GM12878 (cell line): ENCODE measurements around the gene CHAT. TPM values are rescaled to one million over a fixed set of nuclear protein-coding genes. Genes with fewer than 3 reads are reported as not detected.

Source experiments
- ATAC-seq: fragments of 200-7000 bp; cut with Tn5 transposase; 3 replicates; pipeline ENCODE4 v1.9.1; 2020; ENCODE audit warnings: mild to moderate bottlenecking, moderate library complexity
- BruUV-seq: library from RNA; stranded (reverse); fragments of 400-500 nt; replicated peaks from 2 replicates; lab custom pipeline; 2021; lab: Mats Ljungman, UMichigan
- CTCF ChIA-PET: fragments of 300-600 bp; sonication (Branson Sonifier 250); formaldehyde crosslinking; extraction: SDS; loops from one replicate; lab custom pipeline; 2021; ENCODE audit warnings: inconsistent platforms; lab: Yijun Ruan, JAX
- POLR2A ChIA-PET: fragments of 350-600 bp; formaldehyde crosslinking; extraction: SDS; loops from one replicate; lab custom pipeline; 2021; ENCODE audit warnings: inconsistent platforms; lab: Charles Lee
- RAD21 ChIA-PET: fragments of 300-600 bp; sonication (Branson Sonifier 250); formaldehyde crosslinking; loops from one replicate; lab custom pipeline; 2023; ENCODE audit warnings: antibody characterized with exemption; ENCODE audit not compliant: unreplicated experiment; lab: Charles Lee
- SMC1A ChIA-PET: fragments of 300-600 bp; sonication (Branson Sonifier 250); formaldehyde crosslinking; loops from one replicate; lab custom pipeline; 2023; ENCODE audit not compliant: unreplicated experiment, uncharacterized antibody; lab: Charles Lee
- DNase-seq: peaks from one replicate; pipeline ENCODE4 v3.0.0-alpha.2; 2011; ENCODE audit warnings: low read depth, low spot score
- FAIRE-seq: peaks from 3 replicates; lab custom pipeline; 2011; peaks lifted over from hg19 to GRCh38; lab: Jason Lieb, UNC
- H2AFZ ChIP-seq: 2 replicates; pipeline ENCODE4 v1.6.0; 2011; ENCODE audit warnings: low read depth, low read length, control low read depth; ENCODE audit not compliant: control insufficient read depth
- H3K27ac ChIP-seq: 2 replicates; pipeline ENCODE4 v1.5.1; 2011; ENCODE audit warnings: control low read depth; ENCODE audit not compliant: control insufficient read depth, insufficient read depth
- H3K27me3 ChIP-seq, 2 experiments: replicated peaks in 1 of 2; 2 replicates each; pipeline versions ENCODE4 v1.6.0 to v1.6.1; 2011; ENCODE audit warnings: low read length in 1 of 2; ENCODE audit not compliant: control insufficient read depth in 2 of 2, insufficient read depth in 2 of 2
- H3K36me3 ChIP-seq, 2 experiments: 2 replicates each; pipeline ENCODE4 v1.5.1; 2011; ENCODE audit warnings: low read length in 1 of 2; ENCODE audit not compliant: control insufficient read depth in 2 of 2, insufficient read depth in 2 of 2
- H3K4me1 ChIP-seq: 2 replicates; pipeline ENCODE4 v1.6.1; 2011; ENCODE audit warnings: mild to moderate bottlenecking, low read length, moderate library complexity, mixed read lengths; ENCODE audit not compliant: control insufficient read depth, insufficient read depth
- H3K4me2 ChIP-seq: 2 replicates; pipeline ENCODE4 v1.6.0; 2011; ENCODE audit warnings: control low read depth; ENCODE audit not compliant: control insufficient read depth, insufficient read depth
- H3K4me3 ChIP-seq: fragments of 200-600 bp; sonication (generic); 2 replicates; pipeline ENCODE4 v1.5.1; 2016
- H3K79me2 ChIP-seq: 2 replicates; pipeline ENCODE4 v1.6.0; 2011; ENCODE audit warnings: low read length; ENCODE audit not compliant: control insufficient read depth, insufficient read depth
- H3K9ac ChIP-seq: 2 replicates; pipeline ENCODE4 v1.8.0; 2011; ENCODE audit warnings: low read length, control low read depth, mixed read lengths; ENCODE audit not compliant: control insufficient read depth, insufficient read depth
- H3K9me3 ChIP-seq: replicated peaks from 3 replicates; pipeline ENCODE4 v1.5.1; 2011; ENCODE audit warnings: mild to moderate bottlenecking, low read length; ENCODE audit not compliant: control insufficient read depth, insufficient read depth
- H4K20me1 ChIP-seq: 2 replicates; pipeline ENCODE4 v1.6.0; 2011; ENCODE audit not compliant: control insufficient read depth, insufficient read depth
- BMI1 ChIP-seq: fragments of 450-650 bp; IDR thresholded peaks from 2 replicates; pipeline ENCODE4 v1.6.1; 2016; ENCODE audit warnings: mild to moderate bottlenecking, moderate library complexity, borderline replicate concordance
- CHD2 ChIP-seq: IDR thresholded peaks from 2 replicates; pipeline ENCODE4 v1.6.1; 2011; ENCODE audit warnings: low read depth, low read length, improper control_type of control experiment, borderline replicate concordance
- EP300 ChIP-seq, 2 experiments: fragments of 150-350 bp in 1 of 2; IDR thresholded peaks; 2 replicates each; pipeline ENCODE4 v1.6.1; 2011 to 2012; ENCODE audit warnings: low read depth in 2 of 2, low read length in 2 of 2, borderline replicate concordance in 1 of 2, improper control_type of control experiment in 1 of 2, inconsistent platforms in 1 of 2; ENCODE audit not compliant: control insufficient read depth in 1 of 2
- ESRRA ChIP-seq: IDR thresholded peaks from 2 replicates; pipeline ENCODE4 v1.6.1; 2012; ENCODE audit warnings: mild to moderate bottlenecking, low read length, improper control_type of control experiment
- FOXK2 ChIP-seq: fragments of 450-650 bp; IDR thresholded peaks from 2 replicates; pipeline ENCODE4 v1.6.1; 2017; ENCODE audit warnings: mild to moderate bottlenecking, moderate library complexity
- HCFC1 ChIP-seq: fragments of 150-350 bp; IDR thresholded peaks from 2 replicates; pipeline ENCODE4 v1.6.1; 2014; ENCODE audit warnings: low read length
- IKZF2 ChIP-seq, 2 experiments: fragments of 450-650 bp; IDR thresholded peaks; 2 replicates each; pipeline ENCODE4 v1.6.1; 2017; ENCODE audit warnings: mild to moderate bottlenecking in 2 of 2, moderate library complexity in 2 of 2
- MYB ChIP-seq: fragments of 150-350 bp; IDR thresholded peaks from 2 replicates; pipeline ENCODE4 v1.6.1; 2014; ENCODE audit warnings: mild to moderate bottlenecking, low read depth, low read length, borderline replicate concordance
- PAX8 ChIP-seq: fragments of 450-650 bp; IDR thresholded peaks from 2 replicates; pipeline ENCODE4 v1.6.1; 2017; ENCODE audit warnings: mild to moderate bottlenecking, moderate library complexity
- SREBF1 ChIP-seq: IDR thresholded peaks from 2 replicates; pipeline ENCODE4 v1.6.1; 2012; ENCODE audit warnings: mild to moderate bottlenecking, low read length
- WGBS: methylation state at CpG from one replicate; pipeline ENCODE4 v1.1.6; 2016; ENCODE audit warnings: low lambda C conversion rate; ENCODE audit not compliant: insufficient replicate concordance, insufficient coverage; ENCODE audit errors: missing lambda C conversion rate; 5-methylcytosine and 5-hydroxymethylcytosine counted together
- in situ Hi-C: fragments of 300-500 bp; cut with MboI; formaldehyde crosslinking; loops from 9 replicates; pipeline ENCODE4 v1.14.3; 2018; ENCODE audit warnings: mixed read lengths
- intact Hi-C: fragments of 100-400 bp; cut with micrococcal nuclease; formaldehyde crosslinking; loops from one replicate; pipeline ENCODE4 v1.14.2; 2022; ENCODE audit not compliant: unreplicated experiment
- polyA plus RNA-seq, 11 experiments: library from polyadenylated mRNA; depleted of rRNA in 4 of 11; unstranded in 6 of 11; stranded (reverse) in 5 of 11; fragments of >200 nt; fragmentation: Nextera tagmentation in 4 of 11; fragmentation: Illumina TruSeq in 1 of 11; extraction: Ambion mirVana in 4 of 11; extraction: Trizol in 1 of 11; gene quantifications; 1 replicate in 1 of 11; 2 replicates in 10 of 11; pipeline versions ENCODE4 v1.2.1 to v1.2.3, GENCODE V29; 2011 to 2016; ENCODE audit warnings: inconsistent platforms in 2 of 11, missing spikeins in 2 of 11, low read depth in 1 of 11
- total RNA-seq, 4 experiments: library from RNA; depleted of rRNA in 3 of 4; stranded (reverse); fragments of >200 nt in 3 of 4; fragmentation: Illumina TruSeq in 1 of 4; extraction: Trizol in 1 of 4; gene quantifications; 2 replicates each; pipeline versions ENCODE4 v1.2.1 to v1.2.3, GENCODE V29; 2013 to 2021
- TF ChIP-seq, protein P1 (sequence below): IDR thresholded peaks from 2 replicates; pipeline ENCODE4 v1.6.1; 2011; ENCODE audit warnings: mild to moderate bottlenecking, low read depth, low read length, moderate library complexity; ENCODE audit not compliant: insufficient replicate concordance
- TF ChIP-seq, protein P2 (sequence below), 3 experiments: IDR thresholded peaks in 2 of 3; conservative IDR thresholded peaks in 1 of 3; 2 replicates each; pipeline ENCODE4 v1.5.1; 2011; ENCODE audit warnings: low read depth in 3 of 3, low read length in 3 of 3, mild to moderate bottlenecking in 3 of 3, control low read depth in 2 of 3, moderate library complexity in 2 of 3, inconsistent platforms in 1 of 3, mixed read lengths in 1 of 3; ENCODE audit not compliant: control insufficient read depth in 2 of 3, insufficient read depth in 1 of 3; ENCODE audit errors: extremely low read depth in 1 of 3

CHAT gene
- total and polyA plus RNA-seq, 10 of the 15 experiments (the other 5 are each of a cell fraction or from before 2014, with no cell fraction given) = not detected

DNA sequence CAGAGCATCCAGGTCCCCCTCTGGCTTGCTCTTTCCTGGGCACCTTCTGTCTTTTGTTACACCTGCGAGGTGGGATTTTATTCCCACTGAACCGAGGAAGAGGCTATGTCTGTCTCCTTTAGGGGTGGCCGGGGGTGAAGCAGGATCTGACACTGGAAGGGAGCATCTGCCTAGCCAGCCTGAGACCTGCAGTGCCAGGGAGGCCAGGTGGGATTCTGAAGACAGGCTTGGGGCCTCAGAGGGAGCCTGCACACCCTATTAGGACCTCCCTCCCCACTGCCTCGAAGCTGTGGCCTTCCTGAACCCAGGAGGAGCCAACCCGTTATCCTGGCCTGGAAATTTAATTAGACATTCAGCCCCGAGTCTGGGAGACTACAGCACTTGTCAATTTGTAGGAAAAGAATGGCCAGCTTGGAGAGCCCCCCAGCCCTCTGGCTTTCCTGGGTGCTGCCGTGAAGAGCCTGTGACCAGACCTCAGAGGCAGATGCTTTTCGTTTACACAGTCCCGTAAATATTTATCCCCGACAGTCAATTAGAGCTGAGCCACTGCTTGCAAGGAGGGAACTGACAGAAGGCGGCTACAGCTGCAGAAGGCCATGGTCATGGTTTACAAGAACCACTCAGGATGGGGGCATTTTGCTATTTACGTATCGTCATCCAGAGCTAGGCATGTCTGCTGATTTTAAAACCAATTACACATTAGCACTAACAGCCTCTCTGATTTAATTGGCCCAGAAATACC, 19.7 kb downstream of the CHAT start:
- Histone ChIP-seq H3K4me1 (no peaks in the 10 kb centered on the region), H2AFZ (no peak overlapping the region), H3K27me3 (peaks cover 0 to 2% of the 10 kb centered on the region in 2 experiments; a peak in 1 of 4 replicates), H3K27ac (no peak overlapping the region), H3K79me2 (no peaks in the 10 kb centered on the region), H3K9me3 (no peaks in the 10 kb centered on the region), H3K36me3 (no peaks in the 10 kb centered on the region), H3K9ac (no peak overlapping the region), H3K4me2 (no peak overlapping the region), H4K20me1 (no peaks in the 10 kb centered on the region), H3K4me3 (no peak overlapping the region)
- 20% methylated on average over 13 of the region's 13 CpGs for WGBS
- DNase-seq (no peak), ATAC-seq (no peak), FAIRE-seq (no peak)
- POLR2A ChIA-PET = no interaction called here
- CTCF ChIA-PET = no interaction called here
- in situ Hi-C loops = no loop called here
- TF ChIP-seq IKZF2 (IDR thresholded peaks at IDR 0.05) = no peak
- TF ChIP-seq HCFC1 = no peak
- TF ChIP-seq EP300 (IDR thresholded peaks at IDR 0.05; ENCODE audit: borderline replicate concordance in 1 of 2, control insufficient read depth in 1 of 2, low read depth in 2 of 2, low read length in 2 of 2) = no peak
- TF ChIP-seq MYB = no peak
- TF ChIP-seq PAX8 = no peak
- SMC1A ChIA-PET = no interaction called here
- RAD21 ChIA-PET = no interaction called here
- no TSS peak for BruUV-seq
- intact Hi-C loops = no loop called here

DNA sequence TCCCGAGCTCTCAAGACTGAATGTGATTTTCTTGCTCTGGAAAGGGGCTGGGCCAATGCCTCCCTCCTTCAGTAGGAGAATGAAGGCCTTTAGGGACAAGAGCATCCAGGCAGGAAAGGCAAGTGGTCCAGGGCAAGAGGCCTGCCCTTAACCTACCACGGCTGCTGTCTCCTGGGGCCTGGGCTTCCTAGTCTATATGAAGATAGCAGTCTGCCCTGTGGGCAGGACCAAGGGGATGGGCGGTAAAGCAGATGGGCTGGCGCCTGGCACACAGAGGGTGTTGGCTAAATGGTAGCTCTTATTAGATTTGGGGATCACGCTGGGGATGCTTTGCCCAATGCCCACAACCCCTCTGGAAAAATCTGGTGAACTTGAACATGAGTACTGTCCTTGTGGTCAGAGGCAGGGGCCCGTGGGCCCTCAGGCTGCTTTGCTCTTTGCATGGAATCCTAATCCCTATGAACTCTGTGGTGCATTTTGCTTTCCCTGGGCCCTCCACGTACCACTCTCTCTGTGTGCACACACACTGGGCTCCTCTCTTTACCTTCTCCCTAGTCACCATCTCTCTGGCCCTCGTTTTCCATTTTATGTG, 20.3 kb downstream of the CHAT start:
- DNase-seq (no peak), ATAC-seq (no peak), FAIRE-seq (no peak)
- 26% methylated on average over 8 of the region's 8 CpGs for WGBS
- Histone ChIP-seq H3K27me3 (peaks cover 0 to 2% of the 10 kb centered on the region in 2 experiments; a peak in 1 of 4 replicates), H3K4me3 (no peak overlapping the region), H3K4me1 (no peaks in the 10 kb centered on the region), H4K20me1 (no peaks in the 10 kb centered on the region), H3K9ac (no peak overlapping the region), H3K4me2 (no peak overlapping the region), H3K79me2 (no peaks in the 10 kb centered on the region), H3K27ac (no peak overlapping the region), H2AFZ (no peak overlapping the region), H3K36me3 (no peaks in the 10 kb centered on the region), H3K9me3 (no peaks in the 10 kb centered on the region)
- RAD21 ChIA-PET = no interaction called here
- SMC1A ChIA-PET = no interaction called here
- in situ Hi-C loops = no loop called here
- BruUV-seq = no TSS peak
- CTCF ChIA-PET = no interaction called here
- POLR2A ChIA-PET = no interaction called here
- intact Hi-C loops = no loop called here
- TF ChIP-seq ESRRA = no peak
- TF ChIP-seq, protein P1, sequence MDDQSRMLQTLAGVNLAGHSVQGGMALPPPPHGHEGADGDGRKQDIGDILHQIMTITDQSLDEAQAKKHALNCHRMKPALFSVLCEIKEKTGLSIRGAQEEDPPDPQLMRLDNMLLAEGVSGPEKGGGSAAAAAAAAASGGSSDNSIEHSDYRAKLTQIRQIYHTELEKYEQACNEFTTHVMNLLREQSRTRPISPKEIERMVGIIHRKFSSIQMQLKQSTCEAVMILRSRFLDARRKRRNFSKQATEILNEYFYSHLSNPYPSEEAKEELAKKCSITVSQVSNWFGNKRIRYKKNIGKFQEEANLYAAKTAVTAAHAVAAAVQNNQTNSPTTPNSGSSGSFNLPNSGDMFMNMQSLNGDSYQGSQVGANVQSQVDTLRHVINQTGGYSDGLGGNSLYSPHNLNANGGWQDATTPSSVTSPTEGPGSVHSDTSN = no peak
- TF ChIP-seq, protein P2, sequence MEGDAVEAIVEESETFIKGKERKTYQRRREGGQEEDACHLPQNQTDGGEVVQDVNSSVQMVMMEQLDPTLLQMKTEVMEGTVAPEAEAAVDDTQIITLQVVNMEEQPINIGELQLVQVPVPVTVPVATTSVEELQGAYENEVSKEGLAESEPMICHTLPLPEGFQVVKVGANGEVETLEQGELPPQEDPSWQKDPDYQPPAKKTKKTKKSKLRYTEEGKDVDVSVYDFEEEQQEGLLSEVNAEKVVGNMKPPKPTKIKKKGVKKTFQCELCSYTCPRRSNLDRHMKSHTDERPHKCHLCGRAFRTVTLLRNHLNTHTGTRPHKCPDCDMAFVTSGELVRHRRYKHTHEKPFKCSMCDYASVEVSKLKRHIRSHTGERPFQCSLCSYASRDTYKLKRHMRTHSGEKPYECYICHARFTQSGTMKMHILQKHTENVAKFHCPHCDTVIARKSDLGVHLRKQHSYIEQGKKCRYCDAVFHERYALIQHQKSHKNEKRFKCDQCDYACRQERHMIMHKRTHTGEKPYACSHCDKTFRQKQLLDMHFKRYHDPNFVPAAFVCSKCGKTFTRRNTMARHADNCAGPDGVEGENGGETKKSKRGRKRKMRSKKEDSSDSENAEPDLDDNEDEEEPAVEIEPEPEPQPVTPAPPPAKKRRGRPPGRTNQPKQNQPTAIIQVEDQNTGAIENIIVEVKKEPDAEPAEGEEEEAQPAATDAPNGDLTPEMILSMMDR (IDR thresholded peaks at IDR 0.05 in 2 of 3, conservative IDR thresholded peaks at IDR 0.05 in 1 of 3; ENCODE audit: control insufficient read depth in 2 of 3, extremely low read depth in 1 of 3, insufficient read depth in 1 of 3, low read depth in 3 of 3, low read length in 3 of 3) = no peak
- TF ChIP-seq SREBF1 = no peak
- TF ChIP-seq CHD2 = no peak
- no peak for TF ChIP-seq BMI1
- TF ChIP-seq FOXK2 = no peak
